Kidney epithelial cell (primary cell): ENCODE measurements around the gene ACAD10. TPM values are rescaled to one million over a fixed set of nuclear protein-coding genes. Genes with fewer than 3 reads are reported as not detected.
"Not testable (repeated sequence)": the region's sequence is repeated elsewhere in the genome, so short reads cannot be mapped to it uniquely, and the experiment has no call there.

Experiments
- DNase-seq: peaks from one replicate; pipeline ENCODE4 v3.0.0-alpha.2; 2010; ENCODE audit warnings: low read depth
- H3K27me3 ChIP-seq: 2 replicates; pipeline ENCODE4 v1.6.0; 2011; ENCODE audit warnings: low read length; ENCODE audit not compliant: control insufficient read depth, insufficient read depth
- H3K36me3 ChIP-seq: 2 replicates; pipeline ENCODE4 v1.5.1; 2011; ENCODE audit warnings: low read length; ENCODE audit not compliant: control insufficient read depth, insufficient read depth
- H3K4me3 ChIP-seq: 2 replicates; pipeline ENCODE4 v1.5.1; 2011; ENCODE audit warnings: low read depth, mild to moderate bottlenecking, control low read depth, low read length
- total RNA-seq: library from RNA; depleted of rRNA; stranded (reverse); fragments of >200 nt; gene quantifications from 2 replicates; pipeline ENCODE4 v1.2.3, GENCODE V29; 2015
- TF ChIP-seq, protein P1 (sequence below): IDR thresholded peaks from 2 replicates; pipeline ENCODE4 v1.5.1; 2011; ENCODE audit warnings: mild to moderate bottlenecking, moderate library complexity, low read length, control low read depth, inconsistent platforms; ENCODE audit not compliant: insufficient read depth, poor library complexity, severe bottlenecking

Gene ACAD10
- total RNA-seq, 1 donor from 2014 or later = 41.2 TPM

DNA sequence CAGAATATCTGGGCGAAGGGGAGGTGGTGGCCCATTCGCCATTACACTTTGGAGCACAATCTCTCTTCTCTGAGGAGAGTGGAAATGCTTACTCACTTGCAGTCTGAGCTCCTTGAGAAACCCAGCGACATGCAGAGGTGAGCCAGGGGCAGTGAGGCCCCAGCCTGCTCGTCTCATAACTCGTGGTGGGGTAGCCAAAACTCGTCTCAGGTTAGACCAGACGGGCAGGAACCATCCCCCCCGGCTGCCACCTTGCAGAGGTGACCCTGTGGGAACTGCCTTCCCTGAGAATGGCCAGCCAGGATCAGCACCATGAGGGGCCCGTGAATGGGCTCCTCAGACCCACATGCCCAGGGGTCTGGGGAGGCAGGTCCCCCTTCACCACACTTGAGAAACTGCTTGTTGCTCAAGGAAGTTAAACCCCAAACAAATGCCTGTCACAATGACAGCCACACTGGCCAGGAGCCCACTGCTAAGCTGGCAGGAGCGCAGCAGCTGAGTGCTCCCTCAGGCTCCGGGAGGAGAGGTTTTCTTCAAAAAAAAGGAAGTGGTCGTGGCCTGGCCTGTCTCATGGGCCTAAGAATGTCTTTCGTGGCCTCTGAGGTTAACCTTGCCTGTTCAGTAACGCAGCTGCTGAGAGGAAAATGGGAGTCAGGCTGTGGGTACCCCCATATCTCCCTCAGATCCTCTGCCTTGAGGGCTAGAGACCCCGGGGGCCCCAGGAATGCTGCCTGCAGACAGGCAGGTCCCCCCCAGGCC lies 71.7 kb downstream of the ACAD10 start:
- TF ChIP-seq, protein P1, sequence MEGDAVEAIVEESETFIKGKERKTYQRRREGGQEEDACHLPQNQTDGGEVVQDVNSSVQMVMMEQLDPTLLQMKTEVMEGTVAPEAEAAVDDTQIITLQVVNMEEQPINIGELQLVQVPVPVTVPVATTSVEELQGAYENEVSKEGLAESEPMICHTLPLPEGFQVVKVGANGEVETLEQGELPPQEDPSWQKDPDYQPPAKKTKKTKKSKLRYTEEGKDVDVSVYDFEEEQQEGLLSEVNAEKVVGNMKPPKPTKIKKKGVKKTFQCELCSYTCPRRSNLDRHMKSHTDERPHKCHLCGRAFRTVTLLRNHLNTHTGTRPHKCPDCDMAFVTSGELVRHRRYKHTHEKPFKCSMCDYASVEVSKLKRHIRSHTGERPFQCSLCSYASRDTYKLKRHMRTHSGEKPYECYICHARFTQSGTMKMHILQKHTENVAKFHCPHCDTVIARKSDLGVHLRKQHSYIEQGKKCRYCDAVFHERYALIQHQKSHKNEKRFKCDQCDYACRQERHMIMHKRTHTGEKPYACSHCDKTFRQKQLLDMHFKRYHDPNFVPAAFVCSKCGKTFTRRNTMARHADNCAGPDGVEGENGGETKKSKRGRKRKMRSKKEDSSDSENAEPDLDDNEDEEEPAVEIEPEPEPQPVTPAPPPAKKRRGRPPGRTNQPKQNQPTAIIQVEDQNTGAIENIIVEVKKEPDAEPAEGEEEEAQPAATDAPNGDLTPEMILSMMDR = no peak
- Histone ChIP-seq H3K36me3 (peaks cover 1% of the 10 kb centered on the region), H3K4me3 (no peak overlapping the region), H3K27me3 (no peaks in the 10 kb centered on the region)
- no peak for DNase-seq

DNA sequence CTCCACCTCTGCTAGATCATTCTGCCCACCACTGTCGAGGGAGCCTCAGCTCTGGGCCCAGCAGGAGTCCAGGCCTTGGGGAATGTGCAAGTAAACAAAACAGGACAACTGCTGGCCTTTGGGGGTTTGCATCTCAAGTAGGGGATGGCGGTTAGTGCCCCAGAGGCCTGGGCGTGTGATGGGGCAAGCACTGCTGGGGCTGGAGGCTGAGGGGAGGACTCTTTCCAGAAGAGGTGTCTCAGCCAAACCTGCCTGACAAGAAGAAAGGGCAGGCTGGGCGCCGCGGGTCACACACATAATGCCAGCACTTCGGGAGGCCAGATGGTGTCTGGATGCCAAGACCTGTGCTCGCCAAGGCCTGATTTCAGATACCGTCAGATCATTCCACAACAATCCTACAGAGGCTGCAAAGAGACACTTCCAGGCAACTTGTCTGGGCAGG lies 72.3 kb downstream of the ACAD10 start:
- TF ChIP-seq, protein P1 = no peak
- DNase-seq = no peak
- Histone ChIP-seq H3K27me3 (peaks cover 2% of the 10 kb centered on the region), H3K36me3 (peaks cover 1% of the 10 kb centered on the region), H3K4me3 (no peak overlapping the region)

- DNase-seq = no peak
- TF ChIP-seq, protein P1 = no peak
- Histone ChIP-seq H3K4me3 (no peak overlapping the region), H3K27me3 (peaks cover 2% of the 10 kb centered on the region), H3K36me3 (peaks cover 1% of the 10 kb centered on the region)
Observed at GRCh38 chr12:111759271-111759670, 73.4 kb downstream of the ACAD10 start.

- no peak overlapping the region for H3K4me3 ChIP-seq
- DNase-seq = no peak
- H3K36me3 ChIP-seq = peaks cover 1% of the 10 kb centered on the region
- peaks cover 2% of the 10 kb centered on the region for H3K27me3 ChIP-seq
- TF ChIP-seq, protein P1 = no peak
Observed at GRCh38 chr12:111759991-111760390, 74.1 kb downstream of the ACAD10 start.

- DNase-seq = no peak
- Histone ChIP-seq H3K36me3 (no peaks in the 10 kb centered on the region), H3K4me3 (no peak overlapping the region), H3K27me3 (peaks cover 2% of the 10 kb centered on the region)
- TF ChIP-seq, protein P1 = no peak
Observed at GRCh38 chr12:111761099-111761498, 75.2 kb downstream of the ACAD10 start.

DNA sequence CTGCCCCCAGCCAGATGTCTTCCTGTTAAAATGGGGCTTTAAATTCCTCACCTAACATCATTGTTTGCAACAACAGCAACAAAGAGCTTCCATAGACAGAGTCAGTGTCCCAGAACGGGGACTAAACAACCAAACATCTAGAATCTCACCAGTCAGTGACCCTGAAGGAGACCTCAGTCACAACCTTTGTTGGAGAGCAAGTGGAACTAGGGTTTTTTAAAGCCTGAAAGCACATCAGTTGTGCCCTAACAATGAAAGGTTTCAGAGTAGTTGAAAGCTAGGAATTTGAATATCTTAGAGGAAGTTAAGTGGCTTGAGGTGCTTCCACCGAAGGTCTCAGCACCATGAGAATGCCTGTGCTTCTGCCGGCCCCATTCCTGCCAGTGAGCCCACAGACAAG lies 75.9 kb downstream of the ACAD10 start:
- TF ChIP-seq, protein P1 = no peak
- DNase-seq = no peak
- peaks cover 2% of the 10 kb centered on the region for H3K27me3 ChIP-seq
- no peaks in the 10 kb centered on the region for H3K36me3 ChIP-seq
- no peak overlapping the region for H3K4me3 ChIP-seq

- not testable (repeated sequence) for H3K36me3 ChIP-seq, DNase-seq
Observed at GRCh38 chr12:111763552-111763951, 77.7 kb downstream of the ACAD10 start.

More at GRCh38 chr12:111763552-111763951, 77.7 kb downstream of the ACAD10 start:
- not testable (repeated sequence) for H3K4me3 ChIP-seq, H3K27me3 ChIP-seq
